GM21576 (cell line): ENCODE measurements around the gene CCDC18.
"Not testable (repeated sequence)": the region's sequence is repeated elsewhere in the genome, so short reads cannot be mapped to it uniquely, and the experiment has no call there.

Experiments
- ATAC-seq: cut with Tn5 transposase; IDR thresholded peaks from one replicate; pipeline ENCODE4 v1.9.1; 2021; ENCODE audit warnings: mild to moderate bottlenecking, moderate library complexity; ENCODE audit not compliant: unreplicated experiment

Gene CCDC18

GRCh38 chr1:93238425-93238824, 57.9 kb downstream of the CCDC18 start:
- no peak for ATAC-seq

- no peak for ATAC-seq
These were observed 59.3 kb downstream of the CCDC18 start for GRCh38 chr1:93239863-93240262.

- ATAC-seq: not testable (repeated sequence)
These were observed 62.7 kb downstream of the CCDC18 start for GRCh38 chr1:93243233-93243632.

- ATAC-seq: no peak
These were observed 64.0 kb downstream of the CCDC18 start for GRCh38 chr1:93244298-93245069.

GRCh38 chr1:93251966-93252365, 71.4 kb downstream of the CCDC18 start:
- no peak for ATAC-seq

GRCh38 chr1:93252598-93252997, 72.1 kb downstream of the CCDC18 start:
- ATAC-seq: no peak

GRCh38 chr1:93253516-93253915, 73.0 kb downstream of the CCDC18 start:
- ATAC-seq: no peak

- no peak for ATAC-seq
These were observed 74.9 kb downstream of the CCDC18 start for GRCh38 chr1:93255222-93256079.

- no peak for ATAC-seq
These were observed 75.9 kb downstream of the CCDC18 start for GRCh38 chr1:93256433-93256832.

GRCh38 chr1:93257889-93258288, 77.4 kb downstream of the CCDC18 start:
- ATAC-seq: no peak

GRCh38 chr1:93260726-93261125, 80.2 kb downstream of the CCDC18 start:
- not testable (repeated sequence) for ATAC-seq

GRCh38 chr1:93262645-93263044, 82.1 kb downstream of the CCDC18 start:
- no peak for ATAC-seq

- not testable (repeated sequence) for ATAC-seq
These were observed 88.4 kb downstream of the CCDC18 start for GRCh38 chr1:93268888-93269287.

GRCh38 chr1:93275262-93275633, 94.7 kb downstream of the CCDC18 start:
- not testable (repeated sequence) for ATAC-seq

- ATAC-seq: no peak
These were observed 95.2 kb downstream of the CCDC18 start for GRCh38 chr1:93275634-93276295.

- not testable (repeated sequence) for ATAC-seq
These were observed 97.0 kb downstream of the CCDC18 start for GRCh38 chr1:93277530-93277929.

GRCh38 chr1:93283496-93283895, 103.0 kb downstream of the CCDC18 start:
- ATAC-seq: no peak

GRCh38 chr1:93288558-93288957, 108.0 kb downstream of the CCDC18 start:
- ATAC-seq: no peak

- no peak for ATAC-seq
These were observed 116.1 kb downstream of the CCDC18 start for GRCh38 chr1:93296555-93297154.

GRCh38 chr1:93301131-93301530, 120.6 kb downstream of the CCDC18 start:
- ATAC-seq: no peak

- no peak for ATAC-seq
These were observed 121.6 kb downstream of the CCDC18 start for GRCh38 chr1:93302078-93302477.
